Neural crest cell (in vitro differentiated cells): ENCODE data around the gene SYNE2. TPM values are rescaled to one million over a fixed set of nuclear protein-coding genes. Genes with fewer than 3 reads are reported as not detected.
"Not testable (repeated sequence)": the region's sequence is repeated elsewhere in the genome, so short reads cannot be mapped to it uniquely, and the experiment has no call there.

Experiments used
- DNase-seq: peaks from one replicate; pipeline ENCODE4 v3.0.0; 2021; ENCODE audit warnings: low read depth, mixed read lengths, low spot score
- H3K27ac Mint-ChIP-seq: one replicate; pipeline ENCODE4 v1.8.0; 2021; ENCODE audit warnings: mild to moderate bottlenecking, mixed read lengths; ENCODE audit not compliant: unreplicated experiment
- H3K27me3 Mint-ChIP-seq: 2 replicates; pipeline ENCODE4 v1.8.0; 2021; ENCODE audit warnings: low read depth, mild to moderate bottlenecking, mixed read lengths
- H3K36me3 Mint-ChIP-seq: 2 replicates; pipeline ENCODE4 v1.8.0; 2021; ENCODE audit warnings: low read depth, mild to moderate bottlenecking, mixed read lengths
- H3K4me1 Mint-ChIP-seq: 2 replicates; pipeline ENCODE4 v1.8.0; 2021; ENCODE audit warnings: mixed read lengths
- H3K4me3 Mint-ChIP-seq: one replicate; pipeline ENCODE4 v1.8.0; 2021; ENCODE audit warnings: mild to moderate bottlenecking, mixed read lengths
- H3K9me3 Mint-ChIP-seq: 2 replicates; pipeline ENCODE4 v1.8.0; 2021; ENCODE audit warnings: mixed read lengths
- long read RNA-seq: library from polyadenylated mRNA; unstranded; transcript quantifications from one replicate; pipeline ENCODE4 v2.0.0, GENCODE V29; 2020
- total RNA-seq: library from RNA; stranded (reverse); gene quantifications from 2 replicates; pipeline ENCODE4 v1.2.1, GENCODE V29; 2021
- TF ChIP-seq, protein P1 (sequence below): fragments of 200-600 bp; sonication (generic); conservative IDR thresholded peaks from 2 replicates; pipeline ENCODE4 v1.5.0; 2021; ENCODE audit warnings: antibody characterized with exemption, mild to moderate bottlenecking

The SYNE2 gene, protein sequence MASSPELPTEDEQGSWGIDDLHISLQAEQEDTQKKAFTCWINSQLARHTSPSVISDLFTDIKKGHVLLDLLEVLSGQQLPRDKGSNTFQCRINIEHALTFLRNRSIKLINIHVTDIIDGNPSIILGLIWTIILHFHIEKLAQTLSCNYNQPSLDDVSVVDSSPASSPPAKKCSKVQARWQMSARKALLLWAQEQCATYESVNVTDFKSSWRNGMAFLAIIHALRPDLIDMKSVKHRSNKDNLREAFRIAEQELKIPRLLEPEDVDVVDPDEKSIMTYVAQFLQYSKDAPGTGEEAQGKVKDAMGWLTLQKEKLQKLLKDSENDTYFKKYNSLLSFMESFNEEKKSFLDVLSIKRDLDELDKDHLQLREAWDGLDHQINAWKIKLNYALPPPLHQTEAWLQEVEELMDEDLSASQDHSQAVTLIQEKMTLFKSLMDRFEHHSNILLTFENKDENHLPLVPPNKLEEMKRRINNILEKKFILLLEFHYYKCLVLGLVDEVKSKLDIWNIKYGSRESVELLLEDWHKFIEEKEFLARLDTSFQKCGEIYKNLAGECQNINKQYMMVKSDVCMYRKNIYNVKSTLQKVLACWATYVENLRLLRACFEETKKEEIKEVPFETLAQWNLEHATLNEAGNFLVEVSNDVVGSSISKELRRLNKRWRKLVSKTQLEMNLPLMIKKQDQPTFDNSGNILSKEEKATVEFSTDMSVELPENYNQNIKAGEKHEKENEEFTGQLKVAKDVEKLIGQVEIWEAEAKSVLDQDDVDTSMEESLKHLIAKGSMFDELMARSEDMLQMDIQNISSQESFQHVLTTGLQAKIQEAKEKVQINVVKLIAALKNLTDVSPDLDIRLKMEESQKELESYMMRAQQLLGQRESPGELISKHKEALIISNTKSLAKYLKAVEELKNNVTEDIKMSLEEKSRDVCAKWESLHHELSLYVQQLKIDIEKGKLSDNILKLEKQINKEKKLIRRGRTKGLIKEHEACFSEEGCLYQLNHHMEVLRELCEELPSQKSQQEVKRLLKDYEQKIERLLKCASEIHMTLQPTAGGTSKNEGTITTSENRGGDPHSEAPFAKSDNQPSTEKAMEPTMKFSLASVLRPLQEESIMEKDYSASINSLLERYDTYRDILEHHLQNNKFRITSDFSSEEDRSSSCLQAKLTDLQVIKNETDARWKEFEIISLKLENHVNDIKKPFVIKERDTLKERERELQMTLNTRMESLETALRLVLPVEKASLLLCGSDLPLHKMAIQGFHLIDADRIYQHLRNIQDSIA (N-terminal part only)
- total RNA-seq: 84.8 and 94.9 TPM in 2 replicates
- long read RNA-seq, partial matches to known transcripts: 181 of 225 reads
- long read RNA-seq, other reads (novel, unspliced or antisense): 44 of 225 reads

DNA sequence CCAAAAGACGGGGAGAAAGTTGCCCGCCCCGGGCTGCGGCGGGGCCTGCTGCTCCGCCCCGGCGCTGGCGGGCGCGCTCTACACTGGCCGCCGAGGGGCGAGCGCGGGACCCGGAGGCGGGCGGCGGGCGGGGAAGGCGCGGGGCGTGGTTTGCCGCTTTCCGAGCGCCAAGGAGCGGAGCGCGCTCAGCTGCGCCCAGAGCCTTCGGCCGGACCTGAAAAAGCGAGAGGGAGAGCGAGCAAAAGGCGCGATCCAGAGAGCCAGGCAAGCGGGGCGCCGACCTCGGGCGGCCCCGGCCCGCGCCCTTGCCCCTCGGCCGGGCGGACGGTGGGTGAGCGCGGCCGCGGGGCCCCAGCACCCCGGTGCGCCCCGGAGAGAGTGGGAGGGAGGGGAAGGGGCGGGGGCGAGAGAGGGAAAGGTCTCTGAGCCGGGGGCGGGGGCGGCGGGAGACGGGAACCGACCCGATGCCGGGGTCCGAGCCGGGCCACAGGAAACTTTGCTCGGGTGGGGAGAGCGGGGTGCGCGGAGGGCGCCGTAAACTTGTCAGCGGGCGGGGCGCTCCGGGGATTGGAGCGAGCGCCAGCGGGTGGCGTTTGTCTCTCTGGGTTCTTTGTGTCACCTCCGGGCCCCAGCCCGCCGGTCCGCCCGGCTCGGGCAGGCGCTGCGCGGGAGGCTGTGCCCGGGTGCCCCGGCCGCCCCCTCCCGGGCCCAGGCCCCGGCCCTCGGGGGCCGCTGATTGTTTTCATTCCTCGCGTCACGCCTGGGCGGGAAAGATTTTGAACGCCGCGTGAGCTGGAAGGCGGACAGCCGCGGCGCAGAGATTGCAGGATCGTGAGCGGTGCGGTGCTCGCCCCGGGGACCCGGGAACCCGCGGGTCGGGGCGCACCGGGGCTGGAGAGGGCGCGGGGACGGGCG is at the start of gene SYNE2:
Gene SYNE2, plus strand, starts transcription at position 188 of the 915 bp plus-strand sequence. CDS start 56,145 bp downstream, outside the sequence.
- Mint-ChIP-seq H3K36me3 (no peaks in the 10 kb centered on the region), H3K4me3 (peak within 1 kb of the TSS; percentile 99), H3K27me3 (peaks cover 10% of the 10 kb centered on the region), H3K27ac (peak within 1 kb of the TSS; percentile 99), H3K4me1 (peaks cover 31% of the 10 kb centered on the region), H3K9me3 (no peaks in the 10 kb centered on the region)
- TF ChIP-seq, protein P1, sequence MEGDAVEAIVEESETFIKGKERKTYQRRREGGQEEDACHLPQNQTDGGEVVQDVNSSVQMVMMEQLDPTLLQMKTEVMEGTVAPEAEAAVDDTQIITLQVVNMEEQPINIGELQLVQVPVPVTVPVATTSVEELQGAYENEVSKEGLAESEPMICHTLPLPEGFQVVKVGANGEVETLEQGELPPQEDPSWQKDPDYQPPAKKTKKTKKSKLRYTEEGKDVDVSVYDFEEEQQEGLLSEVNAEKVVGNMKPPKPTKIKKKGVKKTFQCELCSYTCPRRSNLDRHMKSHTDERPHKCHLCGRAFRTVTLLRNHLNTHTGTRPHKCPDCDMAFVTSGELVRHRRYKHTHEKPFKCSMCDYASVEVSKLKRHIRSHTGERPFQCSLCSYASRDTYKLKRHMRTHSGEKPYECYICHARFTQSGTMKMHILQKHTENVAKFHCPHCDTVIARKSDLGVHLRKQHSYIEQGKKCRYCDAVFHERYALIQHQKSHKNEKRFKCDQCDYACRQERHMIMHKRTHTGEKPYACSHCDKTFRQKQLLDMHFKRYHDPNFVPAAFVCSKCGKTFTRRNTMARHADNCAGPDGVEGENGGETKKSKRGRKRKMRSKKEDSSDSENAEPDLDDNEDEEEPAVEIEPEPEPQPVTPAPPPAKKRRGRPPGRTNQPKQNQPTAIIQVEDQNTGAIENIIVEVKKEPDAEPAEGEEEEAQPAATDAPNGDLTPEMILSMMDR: peak; percentile 41
- DNase-seq: peak; percentile 76

DNA sequence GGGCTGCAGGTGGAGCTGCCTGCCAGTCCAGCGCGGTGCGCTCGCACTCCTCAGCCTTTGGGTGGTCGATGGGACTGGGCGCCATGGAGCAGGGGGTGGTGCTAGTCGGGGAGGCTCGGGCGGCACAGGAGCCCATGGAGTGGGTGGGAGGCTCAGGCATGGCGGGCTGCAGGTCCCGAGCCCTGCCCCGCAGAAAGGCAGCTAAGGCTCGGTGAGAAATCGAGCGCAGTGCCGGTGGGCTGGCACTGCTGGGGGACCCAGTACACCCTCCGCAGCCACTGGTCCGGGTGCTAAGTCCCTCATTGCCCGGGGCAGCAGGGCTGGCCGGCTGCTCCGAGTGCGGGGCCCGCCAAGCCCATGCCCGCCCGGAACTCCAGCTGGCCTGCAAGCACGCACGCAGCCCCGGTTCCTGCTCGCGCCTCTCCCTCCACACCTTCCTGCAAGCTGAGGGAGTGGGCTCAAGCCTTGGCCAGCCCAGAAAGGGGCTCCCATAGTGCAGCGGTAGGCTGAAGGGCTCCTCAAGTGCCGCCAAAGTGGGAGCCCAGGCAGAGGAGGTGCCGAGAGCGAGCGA is 49.5 kb upstream of the SYNE2 start:
- not testable (repeated sequence) for H3K36me3 Mint-ChIP-seq, H3K27ac Mint-ChIP-seq, H3K27me3 Mint-ChIP-seq, H3K9me3 Mint-ChIP-seq, H3K4me1 Mint-ChIP-seq, DNase-seq, H3K4me3 Mint-ChIP-seq

DNA sequence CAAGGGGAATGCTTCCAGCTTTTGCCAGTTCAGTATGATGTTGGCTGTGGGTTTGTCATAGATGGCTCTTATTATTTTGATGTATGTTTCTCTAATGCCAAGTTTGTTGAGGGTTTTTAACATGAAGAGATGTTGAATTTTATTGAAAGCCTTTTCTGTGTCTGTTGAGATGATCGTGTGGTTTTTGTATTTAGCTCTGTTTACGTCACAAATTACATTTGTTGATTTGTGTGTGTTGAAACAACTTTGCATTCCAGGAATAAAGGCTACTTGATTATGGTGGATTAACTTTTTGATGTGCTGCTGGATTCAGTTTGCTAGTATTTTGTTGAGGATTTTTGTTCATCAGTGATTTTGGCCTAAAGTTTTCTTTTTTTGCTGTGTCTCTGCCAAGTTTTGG is 46.7 kb upstream of the SYNE2 start:
- H3K4me3 Mint-ChIP-seq, H3K27ac Mint-ChIP-seq, H3K27me3 Mint-ChIP-seq, DNase-seq, H3K36me3 Mint-ChIP-seq, H3K4me1 Mint-ChIP-seq, H3K9me3 Mint-ChIP-seq: not testable (repeated sequence)

DNA sequence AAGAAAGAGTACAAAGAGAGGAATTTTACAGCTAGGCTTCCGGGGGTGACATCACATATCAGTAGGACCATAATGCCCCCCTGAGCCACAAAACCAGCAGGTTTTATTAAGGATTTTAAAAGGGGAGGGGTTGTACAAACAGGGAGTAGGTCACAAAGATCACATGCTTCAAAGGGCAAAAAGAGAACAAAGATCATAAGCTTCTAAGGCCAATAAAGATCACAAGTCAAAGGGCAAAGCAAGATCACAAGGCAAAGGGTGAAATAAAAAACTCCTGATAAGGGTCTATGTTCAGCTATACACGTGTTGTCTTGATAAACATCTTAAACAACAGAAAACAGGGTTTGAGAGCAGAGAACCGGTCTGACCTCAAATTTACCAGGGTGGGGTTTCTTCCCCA is 41.1 kb upstream of the SYNE2 start:
- not testable (repeated sequence) for H3K27ac Mint-ChIP-seq, H3K9me3 Mint-ChIP-seq, DNase-seq, H3K4me1 Mint-ChIP-seq, H3K27me3 Mint-ChIP-seq, H3K36me3 Mint-ChIP-seq, H3K4me3 Mint-ChIP-seq

DNA sequence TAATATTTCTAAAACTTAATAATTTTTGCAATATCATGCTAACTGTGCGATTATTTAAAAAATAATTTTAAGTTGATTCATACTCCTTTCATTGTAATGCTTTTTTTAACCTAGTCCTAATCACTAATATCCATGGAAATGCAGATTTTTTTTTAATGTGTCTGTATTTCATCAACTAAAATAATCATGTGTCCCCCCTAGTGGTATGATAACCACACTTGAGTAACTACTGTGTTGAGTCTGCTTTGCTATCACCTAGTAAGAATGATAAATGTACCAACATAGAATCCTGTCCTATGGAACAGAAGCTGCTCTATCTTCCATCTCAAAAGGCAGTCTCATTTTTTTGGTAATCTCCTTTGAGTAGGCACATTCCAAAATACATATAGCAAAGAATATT is 19.1 kb upstream of the SYNE2 start:
- no peak overlapping the region for H3K27ac Mint-ChIP-seq
- TF ChIP-seq, protein P1: peak; percentile 35
- H3K9me3 Mint-ChIP-seq: no peaks in the 10 kb centered on the region
- H3K27me3 Mint-ChIP-seq: no peaks in the 10 kb centered on the region
- H3K36me3 Mint-ChIP-seq: no peaks in the 10 kb centered on the region
- H3K4me1 Mint-ChIP-seq: no peaks in the 10 kb centered on the region
- DNase-seq: no peak
- H3K4me3 Mint-ChIP-seq: no peak overlapping the region

DNA sequence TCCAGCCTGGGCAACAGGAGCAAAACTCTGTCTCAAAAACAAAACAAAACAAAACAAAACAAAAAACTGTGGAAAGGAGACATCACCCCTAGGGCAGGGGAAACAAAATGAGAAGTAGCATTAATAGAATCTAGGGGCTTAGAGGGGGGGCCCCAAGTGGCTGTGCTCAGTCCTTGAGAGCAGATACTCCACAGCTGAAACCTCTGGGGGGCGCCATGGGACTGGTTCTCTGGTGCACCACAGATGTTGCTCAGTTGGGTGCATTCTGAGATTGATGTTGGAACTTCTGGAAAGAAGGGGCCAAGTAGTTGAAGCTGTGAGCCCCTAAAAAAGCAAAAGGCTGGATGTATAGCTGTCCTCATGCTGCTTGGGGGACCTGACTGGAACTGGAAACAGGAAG is 11.8 kb upstream of the SYNE2 start:
- Mint-ChIP-seq H3K4me1 (no peaks in the 10 kb centered on the region), H3K9me3 (peaks cover 4% of the 10 kb centered on the region), H3K4me3 (no peak overlapping the region), H3K27ac (no peak overlapping the region), H3K36me3 (peaks cover 4% of the 10 kb centered on the region), H3K27me3 (no peaks in the 10 kb centered on the region)
- no peak for DNase-seq
- TF ChIP-seq, protein P1: no peak
